Measurements from ENCODE around the gene PDZRN3.

Gene PDZRN3

GRCh38 chr3:73586190-73586589, 38.6 kb downstream of the PDZRN3 start:
- DNase-seq (ENCODE audit: low read depth, low spot score): no peak
- ChIA-PET CTCF (no interaction called here), POLR2A (interaction anchor here (1.0 kb wide), 1 partner anchor 210 kb away, joined by 3 read pairs; no protein-coding TSS in a partner anchor)
- TF ChIP-seq, protein P1, sequence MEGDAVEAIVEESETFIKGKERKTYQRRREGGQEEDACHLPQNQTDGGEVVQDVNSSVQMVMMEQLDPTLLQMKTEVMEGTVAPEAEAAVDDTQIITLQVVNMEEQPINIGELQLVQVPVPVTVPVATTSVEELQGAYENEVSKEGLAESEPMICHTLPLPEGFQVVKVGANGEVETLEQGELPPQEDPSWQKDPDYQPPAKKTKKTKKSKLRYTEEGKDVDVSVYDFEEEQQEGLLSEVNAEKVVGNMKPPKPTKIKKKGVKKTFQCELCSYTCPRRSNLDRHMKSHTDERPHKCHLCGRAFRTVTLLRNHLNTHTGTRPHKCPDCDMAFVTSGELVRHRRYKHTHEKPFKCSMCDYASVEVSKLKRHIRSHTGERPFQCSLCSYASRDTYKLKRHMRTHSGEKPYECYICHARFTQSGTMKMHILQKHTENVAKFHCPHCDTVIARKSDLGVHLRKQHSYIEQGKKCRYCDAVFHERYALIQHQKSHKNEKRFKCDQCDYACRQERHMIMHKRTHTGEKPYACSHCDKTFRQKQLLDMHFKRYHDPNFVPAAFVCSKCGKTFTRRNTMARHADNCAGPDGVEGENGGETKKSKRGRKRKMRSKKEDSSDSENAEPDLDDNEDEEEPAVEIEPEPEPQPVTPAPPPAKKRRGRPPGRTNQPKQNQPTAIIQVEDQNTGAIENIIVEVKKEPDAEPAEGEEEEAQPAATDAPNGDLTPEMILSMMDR (IDR thresholded peaks at IDR 0.05; ENCODE audit: insufficient read depth, low read length, missing control alignments): no peak
- H3K4me3 ChIP-seq (ENCODE audit: low read depth, low read length): no peak overlapping the region

DNA sequence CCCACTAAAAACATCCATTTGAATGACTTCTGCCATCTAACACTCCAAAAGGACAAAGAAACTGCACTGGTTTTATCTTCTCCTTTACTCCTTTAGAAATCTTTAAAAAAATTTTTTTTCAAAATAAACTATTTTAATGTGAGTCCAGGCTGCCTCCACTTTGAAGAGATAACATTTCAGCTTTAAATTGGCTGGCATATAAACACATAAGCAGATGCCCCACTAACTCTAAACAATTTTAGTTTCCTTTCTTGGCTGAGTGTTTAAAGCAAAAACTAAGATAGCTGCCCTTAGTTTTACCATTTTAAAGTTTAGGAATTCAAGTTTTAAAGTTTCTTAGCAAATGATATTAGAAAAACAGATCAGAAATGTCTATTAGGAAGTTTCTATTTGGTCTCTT, 39.9 kb downstream of the PDZRN3 start:
- DNase-seq (ENCODE audit: low read depth, low spot score): no peak
- POLR2A ChIA-PET: no interaction called here
- CTCF ChIA-PET: interaction anchor here (0.6 to 1.5 kb wide), 5 partner anchors 11 to 257 kb away, joined by 3 to 4 read pairs (median 3); no protein-coding TSS in a partner anchor

DNA sequence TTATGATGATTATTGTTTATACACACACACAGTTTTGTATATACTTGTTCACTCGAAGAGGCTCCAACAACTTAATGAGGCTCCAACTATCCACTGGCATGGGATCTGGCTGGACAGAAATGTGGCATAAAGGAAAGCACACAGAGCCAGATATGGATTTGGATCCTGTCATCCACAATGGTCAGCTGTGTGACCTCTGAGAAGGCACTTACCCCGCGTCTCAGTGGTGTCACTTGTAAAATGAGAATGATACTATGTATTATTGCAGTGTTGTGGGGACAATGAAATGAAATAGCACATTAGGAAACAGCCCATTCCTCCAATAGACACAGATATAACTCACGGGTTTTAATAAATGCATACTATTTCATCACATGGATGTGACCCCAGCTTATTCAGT, 42.2 kb downstream of the PDZRN3 start:
- H3K4me3 ChIP-seq (ENCODE audit: low read depth, low read length): no peak overlapping the region
- ChIA-PET CTCF (no interaction called here), POLR2A (no interaction called here)
- TF ChIP-seq, protein P1 (IDR thresholded peaks at IDR 0.05; ENCODE audit: insufficient read depth, low read length, missing control alignments): no peak
- no peak for DNase-seq (ENCODE audit: low read depth, low spot score)

More for the DNA sequence above, 39.9 kb downstream of the PDZRN3 start:
- no peak overlapping the region for H3K4me3 ChIP-seq (ENCODE audit: low read depth, low read length)
- TF ChIP-seq, protein P1 (IDR thresholded peaks at IDR 0.05; ENCODE audit: insufficient read depth, low read length, missing control alignments): no peak

DNA sequence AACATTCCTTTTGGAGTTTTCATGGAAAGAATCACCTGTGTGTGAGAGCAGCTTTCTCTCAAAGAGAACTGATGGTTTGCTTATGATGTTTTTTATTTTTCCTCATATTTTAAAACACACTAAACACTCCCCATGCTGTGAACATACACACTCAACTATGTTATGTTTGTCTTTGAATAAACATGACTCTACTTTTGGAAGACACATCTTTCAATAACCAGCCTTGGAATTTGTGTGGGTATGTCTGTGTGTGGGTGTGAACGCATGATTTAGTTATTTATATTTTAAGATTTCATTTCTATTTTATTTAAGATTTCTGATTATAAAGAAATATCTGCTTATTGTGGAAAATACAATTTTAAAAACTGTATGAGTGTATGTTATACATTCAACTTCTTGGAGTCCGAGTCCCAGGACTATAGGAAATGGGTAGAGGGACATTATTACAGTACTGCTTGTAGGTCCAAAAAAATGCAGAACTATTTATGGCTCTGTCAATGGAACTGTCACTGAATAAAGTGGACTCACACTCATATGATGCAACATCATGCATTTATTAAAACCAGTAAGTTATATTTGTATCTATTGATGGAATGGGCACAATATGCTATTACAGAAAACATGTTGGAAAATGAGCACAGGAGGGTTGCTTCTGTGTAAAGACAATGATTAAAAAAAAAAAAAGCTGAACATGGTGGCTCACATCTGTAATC, 43.5 kb downstream of the PDZRN3 start:
- no peak for DNase-seq (ENCODE audit: low read depth, low spot score)
- CTCF ChIA-PET: no interaction called here
- H3K4me3 ChIP-seq (ENCODE audit: low read depth, low read length): no peak overlapping the region
- POLR2A ChIA-PET: no interaction called here
- TF ChIP-seq, protein P1 (IDR thresholded peaks at IDR 0.05; ENCODE audit: insufficient read depth, low read length, missing control alignments): no peak

GRCh38 chr3:73580343-73580742, 44.4 kb downstream of the PDZRN3 start:
- TF ChIP-seq, protein P1 (IDR thresholded peaks at IDR 0.05; ENCODE audit: insufficient read depth, low read length, missing control alignments): no peak
- no peak overlapping the region for H3K4me3 ChIP-seq (ENCODE audit: low read depth, low read length)
- CTCF ChIA-PET: no interaction called here
- POLR2A ChIA-PET: interaction anchor here (0.9 to 1.0 kb wide), 2 partner anchors 17 to 38 kb away, joined by 3 read pairs; no protein-coding TSS in a partner anchor
- DNase-seq (ENCODE audit: low read depth, low spot score): peak; percentile 91

DNA sequence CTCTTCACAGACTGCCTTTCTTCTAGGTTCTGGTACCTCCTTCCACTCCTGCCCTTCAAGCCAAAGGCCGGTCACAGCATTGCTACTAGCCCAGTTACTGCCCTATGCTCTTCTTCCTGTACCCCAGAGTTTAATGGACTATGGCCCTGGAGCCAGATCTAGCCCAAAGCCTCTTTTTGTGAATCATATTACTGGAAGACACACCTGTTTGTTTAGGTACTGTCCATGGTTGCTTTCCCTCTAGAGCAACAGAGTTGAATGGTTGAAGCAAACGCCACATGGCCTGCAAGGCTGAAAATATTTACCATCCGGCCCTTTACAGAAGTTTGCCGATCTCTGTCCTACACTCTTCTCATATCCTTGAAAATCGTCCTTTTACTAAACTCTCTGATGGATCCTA, 47.0 kb downstream of the PDZRN3 start:
- POLR2A ChIA-PET: interaction anchor here (0.8 to 1.5 kb wide), 2 partner anchors 13 to 30 kb away, joined by 3 to 6 read pairs; no protein-coding TSS in a partner anchor
- no peak for DNase-seq (ENCODE audit: low read depth, low spot score)
- TF ChIP-seq, protein P1 (IDR thresholded peaks at IDR 0.05; ENCODE audit: insufficient read depth, low read length, missing control alignments): no peak
- no peak overlapping the region for H3K4me3 ChIP-seq (ENCODE audit: low read depth, low read length)
- CTCF ChIA-PET: no interaction called here

Measured in AG04449 (cell line).